Measurements from ENCODE around the gene MIB2.

DNA sequence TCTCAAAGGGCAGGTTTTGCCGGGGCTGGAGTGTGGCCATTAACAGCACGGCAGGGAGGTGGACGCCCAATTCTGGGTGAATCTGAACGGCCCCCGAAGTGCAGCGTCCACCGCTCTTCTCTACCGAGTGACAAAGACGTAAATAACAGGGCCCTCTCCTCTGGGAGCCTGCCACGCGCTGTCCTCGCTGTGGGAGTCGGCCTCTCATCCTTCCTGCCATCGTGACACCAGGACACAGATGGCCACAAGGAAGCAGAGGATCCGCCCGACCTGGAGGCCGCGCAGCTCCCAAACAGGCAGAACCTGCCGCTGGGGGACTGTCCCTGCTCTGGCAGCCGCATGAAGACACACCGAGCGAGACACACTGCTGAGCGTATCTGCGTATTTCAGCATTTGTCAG, 55.6 kb downstream of the MIB2 start:
- TF ChIP-seq, protein P1, sequence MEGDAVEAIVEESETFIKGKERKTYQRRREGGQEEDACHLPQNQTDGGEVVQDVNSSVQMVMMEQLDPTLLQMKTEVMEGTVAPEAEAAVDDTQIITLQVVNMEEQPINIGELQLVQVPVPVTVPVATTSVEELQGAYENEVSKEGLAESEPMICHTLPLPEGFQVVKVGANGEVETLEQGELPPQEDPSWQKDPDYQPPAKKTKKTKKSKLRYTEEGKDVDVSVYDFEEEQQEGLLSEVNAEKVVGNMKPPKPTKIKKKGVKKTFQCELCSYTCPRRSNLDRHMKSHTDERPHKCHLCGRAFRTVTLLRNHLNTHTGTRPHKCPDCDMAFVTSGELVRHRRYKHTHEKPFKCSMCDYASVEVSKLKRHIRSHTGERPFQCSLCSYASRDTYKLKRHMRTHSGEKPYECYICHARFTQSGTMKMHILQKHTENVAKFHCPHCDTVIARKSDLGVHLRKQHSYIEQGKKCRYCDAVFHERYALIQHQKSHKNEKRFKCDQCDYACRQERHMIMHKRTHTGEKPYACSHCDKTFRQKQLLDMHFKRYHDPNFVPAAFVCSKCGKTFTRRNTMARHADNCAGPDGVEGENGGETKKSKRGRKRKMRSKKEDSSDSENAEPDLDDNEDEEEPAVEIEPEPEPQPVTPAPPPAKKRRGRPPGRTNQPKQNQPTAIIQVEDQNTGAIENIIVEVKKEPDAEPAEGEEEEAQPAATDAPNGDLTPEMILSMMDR (IDR thresholded peaks at IDR 0.05): no peak
- TF ChIP-seq POLR2A (IDR thresholded peaks at IDR 0.05) (no peak), EP300 (IDR thresholded peaks at IDR 0.05) (no peak)

All from tibial nerve (tissue), 4 donors.